Brain microvascular endothelial cell (primary cell): ENCODE measurements around the gene TAS2R14.

Experiments used
- DNase-seq: peaks from one replicate; pipeline ENCODE4 v3.0.0-alpha.2; 2020
- H3K27ac ChIP-seq: fragments of 250-450 bp; sonication (Bioruptor Pico); 2 replicates; pipeline ENCODE4 v1.5.1; 2020; ENCODE audit warnings: mild to moderate bottlenecking, moderate library complexity
- H3K27me3 ChIP-seq: fragments of 250-450 bp; sonication (Bioruptor Pico); replicated peaks from 2 replicates; pipeline ENCODE4 v1.5.1; 2020; ENCODE audit warnings: mild to moderate bottlenecking
- H3K36me3 ChIP-seq: fragments of 250-450 bp; sonication (Bioruptor Pico); replicated peaks from 2 replicates; pipeline ENCODE4 v1.5.1; 2020; ENCODE audit warnings: mild to moderate bottlenecking
- H3K4me3 ChIP-seq: 2 replicates; pipeline ENCODE4 v1.5.1; 2011; ENCODE audit warnings: low read depth, mild to moderate bottlenecking, control low read depth, low read length, moderate library complexity
- in situ Hi-C: cut with HindIII; loops from 2 replicates; pipeline ENCODE4 v1.10.0; 2017; ENCODE audit warnings: low sequenced_read_pairs, low pct_ligation_motif_present
- TF ChIP-seq, protein P1 (sequence below): IDR thresholded peaks from 2 replicates; pipeline ENCODE4 v1.5.1; 2011; ENCODE audit warnings: low read depth, mild to moderate bottlenecking, moderate library complexity, low read length, control low read depth, inconsistent platforms; ENCODE audit errors: missing control alignments

Gene TAS2R14

DNA sequence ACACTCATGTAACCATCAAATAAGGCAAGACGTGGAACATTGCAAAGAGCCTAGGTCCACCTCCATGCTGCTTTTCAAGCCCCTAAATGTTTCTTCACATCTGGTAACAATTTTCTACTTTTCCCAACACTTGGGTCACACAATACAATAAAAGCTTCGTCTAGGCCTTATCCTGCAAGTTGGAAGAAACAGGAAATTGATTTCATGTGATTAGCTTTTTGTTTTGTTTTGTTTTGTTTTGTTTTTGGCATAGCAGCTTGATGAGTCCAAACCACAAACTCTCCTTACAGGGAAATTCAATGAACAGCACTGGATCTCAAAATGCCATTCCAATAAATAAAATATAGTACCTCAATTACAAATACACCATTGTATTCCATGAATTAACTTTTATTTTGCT is 28.3 kb upstream of the TAS2R14 start:
- TF ChIP-seq, protein P1, sequence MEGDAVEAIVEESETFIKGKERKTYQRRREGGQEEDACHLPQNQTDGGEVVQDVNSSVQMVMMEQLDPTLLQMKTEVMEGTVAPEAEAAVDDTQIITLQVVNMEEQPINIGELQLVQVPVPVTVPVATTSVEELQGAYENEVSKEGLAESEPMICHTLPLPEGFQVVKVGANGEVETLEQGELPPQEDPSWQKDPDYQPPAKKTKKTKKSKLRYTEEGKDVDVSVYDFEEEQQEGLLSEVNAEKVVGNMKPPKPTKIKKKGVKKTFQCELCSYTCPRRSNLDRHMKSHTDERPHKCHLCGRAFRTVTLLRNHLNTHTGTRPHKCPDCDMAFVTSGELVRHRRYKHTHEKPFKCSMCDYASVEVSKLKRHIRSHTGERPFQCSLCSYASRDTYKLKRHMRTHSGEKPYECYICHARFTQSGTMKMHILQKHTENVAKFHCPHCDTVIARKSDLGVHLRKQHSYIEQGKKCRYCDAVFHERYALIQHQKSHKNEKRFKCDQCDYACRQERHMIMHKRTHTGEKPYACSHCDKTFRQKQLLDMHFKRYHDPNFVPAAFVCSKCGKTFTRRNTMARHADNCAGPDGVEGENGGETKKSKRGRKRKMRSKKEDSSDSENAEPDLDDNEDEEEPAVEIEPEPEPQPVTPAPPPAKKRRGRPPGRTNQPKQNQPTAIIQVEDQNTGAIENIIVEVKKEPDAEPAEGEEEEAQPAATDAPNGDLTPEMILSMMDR: no peak
- H3K36me3 ChIP-seq: no peaks in the 10 kb centered on the region
- no peak for DNase-seq
- no peak overlapping the region for H3K4me3 ChIP-seq
- H3K27me3 ChIP-seq: no peaks in the 10 kb centered on the region
- in situ Hi-C loops: no loop called here
- H3K27ac ChIP-seq: peak overlapping the region; percentile 37

DNA sequence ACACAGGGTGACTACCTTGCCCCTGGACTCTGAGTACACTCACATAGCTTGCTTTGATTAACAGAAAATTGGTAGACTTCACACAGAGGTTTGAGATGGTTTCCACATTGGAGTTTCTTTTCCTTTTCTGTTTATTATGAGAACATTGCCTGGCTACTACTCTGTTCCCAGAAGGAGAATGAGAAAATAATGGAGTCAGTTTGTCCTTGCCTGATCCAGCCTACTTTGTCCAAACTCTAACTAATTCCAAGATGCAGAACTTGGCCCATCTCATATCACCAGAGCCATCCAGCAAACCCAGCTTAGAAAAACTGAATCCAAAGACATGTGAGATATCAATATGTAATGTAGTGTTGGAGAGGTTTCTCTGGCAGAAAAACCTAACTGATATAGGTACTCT is 27.3 kb upstream of the TAS2R14 start:
- TF ChIP-seq, protein P1: no peak
- DNase-seq: no peak
- Histone ChIP-seq H3K36me3 (no peaks in the 10 kb centered on the region), H3K27me3 (no peaks in the 10 kb centered on the region), H3K4me3 (no peak overlapping the region), H3K27ac (no peak overlapping the region)
- in situ Hi-C loops: no loop called here

DNA sequence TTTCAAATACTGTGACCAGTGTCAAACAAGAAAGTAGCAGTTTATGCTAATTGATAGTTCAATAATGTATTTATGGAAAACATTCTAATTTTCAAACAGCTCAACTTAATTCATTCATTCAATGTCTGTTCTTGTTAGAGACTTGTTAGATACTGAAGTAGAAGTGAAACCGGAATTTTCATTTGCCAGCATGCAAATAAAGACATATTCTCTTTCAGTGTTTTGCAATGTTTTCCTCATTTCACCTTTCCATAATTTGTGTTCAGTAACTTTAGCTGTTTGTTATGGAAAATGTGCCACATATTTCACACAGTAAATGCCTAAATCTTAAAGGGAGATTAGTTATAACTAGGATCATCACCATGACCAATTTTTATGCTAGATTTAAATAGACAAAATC is 26.4 kb upstream of the TAS2R14 start:
- DNase-seq: no peak
- in situ Hi-C loops: no loop called here
- Histone ChIP-seq H3K27ac (no peak overlapping the region), H3K4me3 (no peak overlapping the region), H3K27me3 (no peaks in the 10 kb centered on the region), H3K36me3 (no peaks in the 10 kb centered on the region)
- TF ChIP-seq, protein P1: no peak

DNA sequence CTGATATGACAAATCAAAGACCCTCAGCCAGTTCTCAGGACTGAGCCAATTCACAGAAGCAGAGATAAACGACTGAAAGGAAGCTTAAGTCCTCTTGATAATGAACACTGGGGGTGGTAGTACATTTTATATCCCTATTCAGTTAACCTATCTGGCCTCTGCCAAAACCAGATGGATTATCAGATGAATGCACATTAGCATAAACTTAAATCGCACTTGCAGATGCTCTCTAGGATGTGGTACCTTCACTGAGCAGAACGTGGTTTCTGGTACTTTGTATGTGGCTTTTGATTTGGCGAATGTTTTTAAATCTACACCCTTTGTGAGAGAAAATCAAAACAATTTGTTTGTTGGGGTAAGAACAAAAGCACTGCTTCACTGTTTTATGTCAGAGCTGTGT is 21.1 kb upstream of the TAS2R14 start:
- in situ Hi-C loops: no loop called here
- Histone ChIP-seq H3K27ac (no peak overlapping the region), H3K4me3 (no peak overlapping the region), H3K36me3 (no peaks in the 10 kb centered on the region), H3K27me3 (no peaks in the 10 kb centered on the region)
- TF ChIP-seq, protein P1: no peak
- no peak for DNase-seq

DNA sequence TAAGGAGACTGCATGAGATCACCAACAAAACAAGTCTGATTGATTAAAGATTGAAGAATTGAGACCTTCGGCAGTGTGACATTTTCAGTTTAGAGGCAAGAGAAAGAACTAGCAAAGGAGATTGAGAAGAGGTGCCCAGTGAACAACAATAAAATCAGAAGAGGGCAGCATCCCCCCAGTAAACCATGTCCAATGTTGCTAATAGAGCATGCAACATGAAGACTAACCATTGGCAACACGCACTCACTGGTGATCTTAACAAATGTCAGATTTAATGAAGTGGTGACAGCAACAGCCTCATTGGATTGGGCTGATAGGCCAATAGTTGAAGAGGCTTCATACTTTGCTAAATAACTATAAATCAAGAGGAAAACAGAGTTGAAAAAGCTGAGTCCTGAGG is 20.7 kb upstream of the TAS2R14 start:
- TF ChIP-seq, protein P1: no peak
- no peak for DNase-seq
- no peaks in the 10 kb centered on the region for H3K27me3 ChIP-seq
- no peaks in the 10 kb centered on the region for H3K36me3 ChIP-seq
- in situ Hi-C loops: no loop called here
- no peak overlapping the region for H3K4me3 ChIP-seq
- H3K27ac ChIP-seq: no peak overlapping the region

DNA sequence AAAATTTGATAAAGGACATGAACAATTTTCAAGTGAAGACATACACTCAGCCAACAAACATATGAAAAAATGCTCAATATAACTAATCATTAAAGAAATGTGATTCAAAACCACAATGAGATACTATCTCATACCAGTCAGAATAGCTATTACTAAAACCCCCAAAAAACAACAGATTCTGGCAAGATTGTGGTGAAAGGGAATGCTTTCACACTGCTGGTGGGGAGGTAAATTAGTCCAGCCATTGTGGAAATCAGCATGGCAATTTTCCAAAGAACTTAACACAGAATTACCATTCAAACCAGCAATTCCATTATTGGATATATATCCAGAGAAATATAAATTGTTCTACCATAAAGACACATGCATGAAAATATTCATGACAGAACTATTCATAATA is 18.7 kb upstream of the TAS2R14 start:
- no peak overlapping the region for H3K27ac ChIP-seq
- in situ Hi-C loops: no loop called here
- TF ChIP-seq, protein P1: no peak
- peak; percentile 20 for DNase-seq
- H3K27me3 ChIP-seq: no peaks in the 10 kb centered on the region
- no peak overlapping the region for H3K4me3 ChIP-seq
- no peaks in the 10 kb centered on the region for H3K36me3 ChIP-seq
